HEK293 (cell line): Measurements from ENCODE around the gene TCEA2.
A peak's percentile ranks its signal among the peaks of the same experiment; 100 is the strongest.

Experiments used
- CTCF ChIA-PET: fragments of 350-600 bp; formaldehyde crosslinking; extraction: SDS; loops from one replicate; lab custom pipeline; 2021; ENCODE audit warnings: antibody characterized with exemption; lab: Yijun Ruan, JAX
- POLR2A ChIA-PET: fragments of 300-600 bp; formaldehyde crosslinking; extraction: SDS; loops from one replicate; lab custom pipeline; 2020; ENCODE audit warnings: antibody characterized with exemption, inconsistent platforms; lab: Yijun Ruan, JAX
- H3K27ac ChIP-seq: fragments of 200-500 bp; sonication (Bioruptor generic); 2 replicates; pipeline ENCODE4 v1.5.1; 2014; ENCODE audit warnings: low read depth, low read length, control low read depth, inconsistent platforms; ENCODE audit errors: extremely low read depth
- H3K36me3 ChIP-seq, 2 experiments: fragments of 200-500 bp in 1 of 2; sonication (Bioruptor generic) in 1 of 2; 1 replicate in 1 of 2; 2 replicates in 1 of 2; pipeline ENCODE4 v1.5.1; 2014 to 2017; ENCODE audit warnings: inconsistent platforms in 2 of 2, low read length in 2 of 2; ENCODE audit not compliant: control insufficient read depth in 2 of 2, insufficient read depth in 1 of 2
- H3K4me1 ChIP-seq: fragments of 200-500 bp; sonication (Bioruptor generic); 2 replicates; pipeline ENCODE4 v1.5.1; 2014; ENCODE audit warnings: mild to moderate bottlenecking, low read length, inconsistent platforms; ENCODE audit not compliant: control insufficient read depth, insufficient read depth
- H3K4me3 ChIP-seq: 2 replicates; pipeline ENCODE4 v1.5.1; 2011; ENCODE audit warnings: low read depth, mild to moderate bottlenecking, control low read depth, low read length, moderate library complexity
- H3K9me3 ChIP-seq: fragments of 200-500 bp; sonication (Bioruptor generic); 2 replicates; pipeline ENCODE4 v1.5.1; 2014; ENCODE audit warnings: low read depth, low read length, inconsistent platforms; ENCODE audit not compliant: control insufficient read depth, insufficient read depth
- REPIN1 ChIP-seq: fragments of 450-650 bp; formaldehyde crosslinking; IDR thresholded peaks from 2 replicates; pipeline ENCODE4 v1.5.1; 2017; ENCODE audit warnings: missing biosample characterization, missing genetic modification characterization, low read depth
- SCRT1 ChIP-seq: fragments of 450-650 bp; formaldehyde crosslinking; IDR thresholded peaks from 2 replicates; pipeline ENCODE4 v1.5.1; 2016; ENCODE audit warnings: missing biosample characterization, missing genetic modification characterization, borderline replicate concordance
- SP3 ChIP-seq: fragments of 450-650 bp; formaldehyde crosslinking; IDR thresholded peaks from 2 replicates; pipeline ENCODE4 v1.5.1; 2016; ENCODE audit warnings: missing biosample characterization, missing genetic modification characterization
- SP7 ChIP-seq: fragments of 450-650 bp; formaldehyde crosslinking; IDR thresholded peaks from 2 replicates; pipeline ENCODE4 v1.5.1; 2016; ENCODE audit warnings: missing biosample characterization, missing genetic modification characterization
- ZBTB20 ChIP-seq: fragments of 450-650 bp; formaldehyde crosslinking; IDR thresholded peaks from 2 replicates; pipeline ENCODE4 v1.5.1; 2016; ENCODE audit warnings: missing biosample characterization, missing genetic modification characterization
- ZBTB8A ChIP-seq: fragments of 450-650 bp; formaldehyde crosslinking; IDR thresholded peaks from 2 replicates; pipeline ENCODE4 v1.5.1; 2016; ENCODE audit warnings: missing biosample characterization, missing genetic modification characterization
- ZFP37 ChIP-seq: fragments of 450-650 bp; formaldehyde crosslinking; IDR thresholded peaks from 2 replicates; pipeline ENCODE4 v1.5.1; 2016; ENCODE audit warnings: missing biosample characterization, missing genetic modification characterization
- ZNF114 ChIP-seq: fragments of 450-650 bp; formaldehyde crosslinking; IDR thresholded peaks from 2 replicates; pipeline ENCODE4 v1.5.0; 2017; ENCODE audit warnings: missing biosample characterization, missing genetic modification characterization
- ZNF121 ChIP-seq: fragments of 450-650 bp; formaldehyde crosslinking; IDR thresholded peaks from 2 replicates; pipeline ENCODE4 v1.5.1; 2016; ENCODE audit warnings: missing biosample characterization, missing genetic modification characterization
- ZNF138 ChIP-seq: fragments of 450-650 bp; formaldehyde crosslinking; IDR thresholded peaks from 2 replicates; pipeline ENCODE4 v1.5.1; 2016; ENCODE audit warnings: missing biosample characterization, missing genetic modification characterization, borderline replicate concordance
- ZNF2 ChIP-seq: fragments of 450-650 bp; formaldehyde crosslinking; IDR thresholded peaks from 2 replicates; pipeline ENCODE4 v1.5.1; 2016; ENCODE audit warnings: missing biosample characterization, missing genetic modification characterization
- ZNF223 ChIP-seq: fragments of 450-650 bp; formaldehyde crosslinking; IDR thresholded peaks from 2 replicates; pipeline ENCODE4 v1.5.1; 2016; ENCODE audit warnings: missing biosample characterization, missing genetic modification characterization
- ZNF239 ChIP-seq: fragments of 450-650 bp; formaldehyde crosslinking; IDR thresholded peaks from 2 replicates; pipeline ENCODE4 v1.5.1; 2016; ENCODE audit warnings: missing biosample characterization, missing genetic modification characterization
- ZNF266 ChIP-seq: fragments of 450-650 bp; formaldehyde crosslinking; IDR thresholded peaks from 2 replicates; pipeline ENCODE4 v1.5.1; 2016; ENCODE audit warnings: missing biosample characterization, missing genetic modification characterization, low read depth
- ZNF362 ChIP-seq: fragments of 450-650 bp; formaldehyde crosslinking; IDR thresholded peaks from 2 replicates; pipeline ENCODE4 v1.5.1; 2016; ENCODE audit warnings: missing biosample characterization, missing genetic modification characterization
- ZNF558 ChIP-seq: fragments of 450-650 bp; formaldehyde crosslinking; IDR thresholded peaks from 2 replicates; pipeline ENCODE4 v1.5.1; 2016; ENCODE audit warnings: missing biosample characterization, missing genetic modification characterization
- ZNF560 ChIP-seq: fragments of 450-650 bp; formaldehyde crosslinking; IDR thresholded peaks from 2 replicates; pipeline ENCODE4 v1.5.1; 2017; ENCODE audit warnings: missing biosample characterization, missing genetic modification characterization, borderline replicate concordance
- ZNF571 ChIP-seq: fragments of 450-650 bp; formaldehyde crosslinking; IDR thresholded peaks from 2 replicates; pipeline ENCODE4 v1.5.0; 2017; ENCODE audit warnings: missing biosample characterization, missing genetic modification characterization
- ZNF580 ChIP-seq: fragments of 450-650 bp; formaldehyde crosslinking; IDR thresholded peaks from 2 replicates; pipeline ENCODE4 v1.5.1; 2016; ENCODE audit warnings: missing biosample characterization, missing genetic modification characterization
- ZNF621 ChIP-seq: fragments of 450-650 bp; formaldehyde crosslinking; IDR thresholded peaks from 2 replicates; pipeline ENCODE4 v1.5.1; 2017; ENCODE audit warnings: missing biosample characterization, missing genetic modification characterization
- ZNF658 ChIP-seq: fragments of 450-650 bp; formaldehyde crosslinking; IDR thresholded peaks from 2 replicates; pipeline ENCODE4; 2016; ENCODE audit warnings: missing biosample characterization, missing genetic modification characterization
- ZNF660 ChIP-seq: fragments of 450-650 bp; IDR thresholded peaks from 2 replicates; pipeline ENCODE4 v1.5.1; 2018; ENCODE audit warnings: missing biosample characterization, mild to moderate bottlenecking, missing genetic modification characterization
- ZNF785 ChIP-seq: fragments of 450-650 bp; formaldehyde crosslinking; IDR thresholded peaks from 2 replicates; pipeline ENCODE4 v1.5.1; 2016; ENCODE audit warnings: missing biosample characterization, missing genetic modification characterization
- ZSCAN18 ChIP-seq: fragments of 450-650 bp; formaldehyde crosslinking; IDR thresholded peaks from 2 replicates; pipeline ENCODE4 v1.5.1; 2016; ENCODE audit warnings: missing biosample characterization, missing genetic modification characterization
- TF ChIP-seq, protein P1 (sequence below): fragments of 450-650 bp; IDR thresholded peaks from 2 replicates; pipeline ENCODE4 v1.5.1; 2018; ENCODE audit warnings: missing biosample characterization, mild to moderate bottlenecking, missing genetic modification characterization
- TF ChIP-seq, protein P2 (sequence below): fragments of 450-650 bp; formaldehyde crosslinking; IDR thresholded peaks from 2 replicates; pipeline ENCODE4 v1.5.1; 2016; ENCODE audit warnings: missing biosample characterization, missing genetic modification characterization
- TF ChIP-seq, protein P3 (sequence below): fragments of 450-650 bp; formaldehyde crosslinking; conservative IDR thresholded peaks from 2 replicates; pipeline ENCODE4 v1.5.1; 2016; ENCODE audit warnings: low read depth, missing biosample characterization, missing genetic modification characterization

TCEA2 gene

GRCh38 chr20:64062596-64063388, at the start of gene TCEA2:
Gene TCEA2 (plus strand): TSS chr20:64063198. CDS start chr20:64063313, 115 bp downstream.
- CTCF ChIA-PET: interaction anchor here (0.6 to 1.5 kb wide), 7 partner anchors 8 to 299 kb away, joined by 3 to 5 read pairs (median 4); partner anchors contain the start of gene PRPF6
- Histone ChIP-seq H3K27ac (peak within 1 kb of the TSS; percentile 79), H3K4me3 (peak within 1 kb of the TSS; percentile 80), H3K9me3 (no peaks in the 10 kb centered on the region), H3K4me1 (no peaks in the 10 kb centered on the region), H3K36me3 (no peaks in the 10 kb centered on the region)
- POLR2A ChIA-PET: interaction anchor here (0.6 to 1.5 kb wide), 13 partner anchors 9 to 421 kb away, joined by 3 to 16 read pairs (median 5); partner anchors contain the start of genes OPRL1, PRPF6, RGS19 and SAMD10
- TF ChIP-seq ZNF558 (no peak), REPIN1 (tag by site-specific recombination) (no peak), ZNF362 (tag by site-specific recombination) (no peak), ZNF266 (tag by site-specific recombination) (no peak), ZFP37 (tag by site-specific recombination) (0 out of 2 replicates have a peak, but pooled peaks have one; percentile 18), ZNF2 (tag by site-specific recombination) (no peak), SCRT1 (tag by site-specific recombination) (no peak), SP7 (tag by site-specific recombination) (peak; percentile 71), ZNF660 (tag by site-specific recombination) (no peak), ZNF571 (tag by site-specific recombination) (no peak), ZBTB20 (tag by site-specific recombination) (peak; percentile 100), ZNF621 (no peak), SP3 (tag by site-specific recombination) (peak; percentile 85), ZNF658 (no peak), ZNF121 (tag by site-specific recombination) (no peak), ZNF239 (tag by site-specific recombination) (no peak), ZBTB8A (tag by site-specific recombination) (peak; percentile 94), ZNF138 (tag by site-specific recombination) (no peak), ZNF114 (tag by site-specific recombination) (no peak), ZNF580 (tag by site-specific recombination) (peak; percentile 61), ZNF785 (no peak), ZNF560 (tag by site-specific recombination) (no peak), ZNF223 (tag by site-specific recombination) (no peak), ZSCAN18 (0 out of 2 replicates have a peak, but pooled peaks have one; percentile 56)
- TF ChIP-seq, protein P1, sequence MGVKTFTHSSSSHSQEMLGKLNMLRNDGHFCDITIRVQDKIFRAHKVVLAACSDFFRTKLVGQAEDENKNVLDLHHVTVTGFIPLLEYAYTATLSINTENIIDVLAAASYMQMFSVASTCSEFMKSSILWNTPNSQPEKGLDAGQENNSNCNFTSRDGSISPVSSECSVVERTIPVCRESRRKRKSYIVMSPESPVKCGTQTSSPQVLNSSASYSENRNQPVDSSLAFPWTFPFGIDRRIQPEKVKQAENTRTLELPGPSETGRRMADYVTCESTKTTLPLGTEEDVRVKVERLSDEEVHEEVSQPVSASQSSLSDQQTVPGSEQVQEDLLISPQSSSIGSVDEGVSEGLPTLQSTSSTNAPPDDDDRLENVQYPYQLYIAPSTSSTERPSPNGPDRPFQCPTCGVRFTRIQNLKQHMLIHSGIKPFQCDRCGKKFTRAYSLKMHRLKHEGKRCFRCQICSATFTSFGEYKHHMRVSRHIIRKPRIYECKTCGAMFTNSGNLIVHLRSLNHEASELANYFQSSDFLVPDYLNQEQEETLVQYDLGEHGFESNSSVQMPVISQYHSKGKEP: 0 out of 2 replicates have a peak, but pooled peaks have one; percentile 8
- TF ChIP-seq, protein P2, sequence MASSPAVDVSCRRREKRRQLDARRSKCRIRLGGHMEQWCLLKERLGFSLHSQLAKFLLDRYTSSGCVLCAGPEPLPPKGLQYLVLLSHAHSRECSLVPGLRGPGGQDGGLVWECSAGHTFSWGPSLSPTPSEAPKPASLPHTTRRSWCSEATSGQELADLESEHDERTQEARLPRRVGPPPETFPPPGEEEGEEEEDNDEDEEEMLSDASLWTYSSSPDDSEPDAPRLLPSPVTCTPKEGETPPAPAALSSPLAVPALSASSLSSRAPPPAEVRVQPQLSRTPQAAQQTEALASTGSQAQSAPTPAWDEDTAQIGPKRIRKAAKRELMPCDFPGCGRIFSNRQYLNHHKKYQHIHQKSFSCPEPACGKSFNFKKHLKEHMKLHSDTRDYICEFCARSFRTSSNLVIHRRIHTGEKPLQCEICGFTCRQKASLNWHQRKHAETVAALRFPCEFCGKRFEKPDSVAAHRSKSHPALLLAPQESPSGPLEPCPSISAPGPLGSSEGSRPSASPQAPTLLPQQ (tag by site-specific recombination): peak; percentile 86
- TF ChIP-seq, protein P3, sequence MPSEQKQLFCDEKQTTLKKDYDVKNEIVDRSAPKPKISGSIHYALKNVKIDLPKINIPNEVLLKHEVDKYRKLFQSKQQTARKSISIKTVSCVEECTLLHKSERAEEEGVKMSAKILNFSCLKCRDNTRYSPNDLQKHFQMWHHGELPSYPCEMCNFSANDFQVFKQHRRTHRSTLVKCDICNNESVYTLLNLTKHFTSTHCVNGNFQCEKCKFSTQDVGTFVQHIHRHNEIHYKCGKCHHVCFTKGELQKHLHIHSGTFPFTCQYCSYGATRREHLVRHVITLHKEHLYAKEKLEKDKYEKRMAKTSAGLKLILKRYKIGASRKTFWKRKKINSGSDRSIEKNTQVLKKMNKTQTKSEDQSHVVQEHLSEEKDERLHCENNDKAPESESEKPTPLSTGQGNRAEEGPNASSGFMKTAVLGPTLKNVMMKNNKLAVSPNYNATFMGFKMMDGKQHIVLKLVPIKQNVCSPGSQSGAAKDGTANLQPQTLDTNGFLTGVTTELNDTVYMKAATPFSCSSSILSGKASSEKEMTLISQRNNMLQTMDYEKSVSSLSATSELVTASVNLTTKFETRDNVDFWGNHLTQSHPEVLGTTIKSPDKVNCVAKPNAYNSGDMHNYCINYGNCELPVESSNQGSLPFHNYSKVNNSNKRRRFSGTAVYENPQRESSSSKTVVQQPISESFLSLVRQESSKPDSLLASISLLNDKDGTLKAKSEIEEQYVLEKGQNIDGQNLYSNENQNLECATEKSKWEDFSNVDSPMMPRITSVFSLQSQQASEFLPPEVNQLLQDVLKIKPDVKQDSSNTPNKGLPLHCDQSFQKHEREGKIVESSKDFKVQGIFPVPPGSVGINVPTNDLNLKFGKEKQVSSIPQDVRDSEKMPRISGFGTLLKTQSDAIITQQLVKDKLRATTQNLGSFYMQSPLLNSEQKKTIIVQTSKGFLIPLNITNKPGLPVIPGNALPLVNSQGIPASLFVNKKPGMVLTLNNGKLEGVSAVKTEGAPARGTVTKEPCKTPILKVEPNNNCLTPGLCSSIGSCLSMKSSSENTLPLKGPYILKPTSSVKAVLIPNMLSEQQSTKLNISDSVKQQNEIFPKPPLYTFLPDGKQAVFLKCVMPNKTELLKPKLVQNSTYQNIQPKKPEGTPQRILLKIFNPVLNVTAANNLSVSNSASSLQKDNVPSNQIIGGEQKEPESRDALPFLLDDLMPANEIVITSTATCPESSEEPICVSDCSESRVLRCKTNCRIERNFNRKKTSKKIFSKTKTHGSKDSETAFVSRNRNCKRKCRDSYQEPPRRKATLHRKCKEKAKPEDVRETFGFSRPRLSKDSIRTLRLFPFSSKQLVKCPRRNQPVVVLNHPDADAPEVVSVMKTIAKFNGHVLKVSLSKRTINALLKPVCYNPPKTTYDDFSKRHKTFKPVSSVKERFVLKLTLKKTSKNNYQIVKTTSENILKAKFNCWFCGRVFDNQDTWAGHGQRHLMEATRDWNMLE: no peak
